ENCODE measurements around the gene CYP4B1.
"Not testable (repeated sequence)": the region's sequence is repeated elsewhere in the genome, so short reads cannot be mapped to it uniquely, and the experiment has no call there.

CYP4B1 gene

GRCh38 chr1:46798810-46799209, at the start of gene CYP4B1:
TSS of gene CYP4B1 (plus strand) at chr1:46799046. CDS start at chr1:46799082, 36 bp downstream.
- no peak for DNase-seq (ENCODE audit: extremely low read depth in 1 of 2, low read depth in 1 of 2)

GRCh38 chr1:46749404-46749803, 49.4 kb upstream of the CYP4B1 start:
- no peak for DNase-seq (ENCODE audit: extremely low read depth in 1 of 2, low read depth in 1 of 2)

- DNase-seq (ENCODE audit: extremely low read depth in 1 of 2, low read depth in 1 of 2), result no peak
These were observed 48.9 kb upstream of the CYP4B1 start for GRCh38 chr1:46749921-46750404.

- no peak for DNase-seq (ENCODE audit: extremely low read depth in 1 of 2, low read depth in 1 of 2)
These were observed 44.9 kb upstream of the CYP4B1 start for GRCh38 chr1:46753985-46754384.

- DNase-seq (ENCODE audit: extremely low read depth in 1 of 2, low read depth in 1 of 2), result not testable (repeated sequence)
These were observed 44.1 kb upstream of the CYP4B1 start for GRCh38 chr1:46754707-46755106.

GRCh38 chr1:46755121-46755520, 43.7 kb upstream of the CYP4B1 start:
- no peak for DNase-seq (ENCODE audit: extremely low read depth in 1 of 2, low read depth in 1 of 2)

- no peak for DNase-seq (ENCODE audit: extremely low read depth in 1 of 2, low read depth in 1 of 2)
These were observed 41.4 kb upstream of the CYP4B1 start for GRCh38 chr1:46757247-46757955.

GRCh38 chr1:46757956-46758528, 40.8 kb upstream of the CYP4B1 start:
- no peak for DNase-seq (ENCODE audit: extremely low read depth in 1 of 2, low read depth in 1 of 2)

- no peak for DNase-seq (ENCODE audit: extremely low read depth in 1 of 2, low read depth in 1 of 2)
These were observed 38.2 kb upstream of the CYP4B1 start for GRCh38 chr1:46760558-46761166.

GRCh38 chr1:46761740-46762139, 37.1 kb upstream of the CYP4B1 start:
- DNase-seq (ENCODE audit: extremely low read depth in 1 of 2, low read depth in 1 of 2), result no peak

GRCh38 chr1:46764402-46764801, 34.4 kb upstream of the CYP4B1 start:
- no peak for DNase-seq (ENCODE audit: extremely low read depth in 1 of 2, low read depth in 1 of 2)

- no peak for DNase-seq (ENCODE audit: extremely low read depth in 1 of 2, low read depth in 1 of 2)
These were observed 31.1 kb upstream of the CYP4B1 start for GRCh38 chr1:46767649-46768282.

GRCh38 chr1:46768445-46768844, 30.4 kb upstream of the CYP4B1 start:
- DNase-seq (ENCODE audit: extremely low read depth in 1 of 2, low read depth in 1 of 2), result no peak

- no peak for DNase-seq (ENCODE audit: extremely low read depth in 1 of 2, low read depth in 1 of 2)
These were observed 29.7 kb upstream of the CYP4B1 start for GRCh38 chr1:46769028-46769740.

- DNase-seq (ENCODE audit: extremely low read depth in 1 of 2, low read depth in 1 of 2), result no peak
These were observed 28.3 kb upstream of the CYP4B1 start for GRCh38 chr1:46770541-46770940.

GRCh38 chr1:46772571-46772970, 26.3 kb upstream of the CYP4B1 start:
- DNase-seq (ENCODE audit: extremely low read depth in 1 of 2, low read depth in 1 of 2), result no peak

GRCh38 chr1:46774297-46774696, 24.5 kb upstream of the CYP4B1 start:
- DNase-seq (ENCODE audit: extremely low read depth in 1 of 2, low read depth in 1 of 2), result no peak

- DNase-seq (ENCODE audit: extremely low read depth in 1 of 2, low read depth in 1 of 2), result not testable (repeated sequence)
These were observed 20.4 kb upstream of the CYP4B1 start for GRCh38 chr1:46778456-46778855.

GRCh38 chr1:46784666-46785065, 14.2 kb upstream of the CYP4B1 start:
- DNase-seq (ENCODE audit: extremely low read depth in 1 of 2, low read depth in 1 of 2), result no peak

GRCh38 chr1:46788634-46789033, 10.2 kb upstream of the CYP4B1 start:
- DNase-seq (ENCODE audit: extremely low read depth in 1 of 2, low read depth in 1 of 2), result not testable (repeated sequence)

Measured in stimulated activated CD8-positive, alpha-beta memory T cell treated with anti-CD3 and anti-CD28 coated beads, Interleukin-7, amount 100 ng/mL, for 48 hours (primary cell).